Activated B cell treated with CpG ODN at 0.5 μM for 24 hours (primary cell): ENCODE data around the gene ELOVL7. TPM values are rescaled to one million over a fixed set of nuclear protein-coding genes. Genes with fewer than 3 reads are reported as not detected.

Experiments
- ATAC-seq: fragments of 200-7000 bp; cut with Tn5 transposase; one replicate; pipeline ENCODE4 v1.10.0; 2021; ENCODE audit warnings: low read depth, mild to moderate bottlenecking, moderate library complexity
- CTCF ChIA-PET: fragments of 350-600 bp; sonication (Branson Sonifier 250); formaldehyde crosslinking; loops from one replicate; lab custom pipeline; 2021; ENCODE audit warnings: antibody characterized with exemption; lab: Charles Lee
- POLR2A ChIA-PET: fragments of 350-600 bp; sonication (Branson Sonifier 250); formaldehyde crosslinking; loops from one replicate; lab custom pipeline; 2021; ENCODE audit warnings: antibody characterized with exemption; lab: Charles Lee
- DNase-seq: peaks from one replicate; pipeline ENCODE4 v3.0.0; 2022
- H3K27ac Mint-ChIP-seq: one replicate; pipeline ENCODE4 v1.8.0; 2020; ENCODE audit warnings: mixed read lengths
- H3K27me3 Mint-ChIP-seq: one replicate; pipeline ENCODE4 v1.8.0; 2021; ENCODE audit warnings: mixed read lengths
- H3K36me3 Mint-ChIP-seq: one replicate; pipeline ENCODE4 v1.8.0; 2021; ENCODE audit warnings: low read depth, mixed read lengths
- H3K4me1 Mint-ChIP-seq: one replicate; pipeline ENCODE4 v1.8.0; 2021; ENCODE audit warnings: mixed read lengths
- H3K4me3 Mint-ChIP-seq: one replicate; pipeline ENCODE4 v1.8.0; 2020; ENCODE audit warnings: mild to moderate bottlenecking, mixed read lengths
- H3K9me3 Mint-ChIP-seq: one replicate; pipeline ENCODE4 v1.8.0; 2020; ENCODE audit warnings: mixed read lengths
- intact Hi-C: fragments of 100-400 bp; cut with micrococcal nuclease; formaldehyde crosslinking; loops from one replicate; pipeline ENCODE4 v1.15.1; 2024
- total RNA-seq: library from RNA; stranded (reverse); gene quantifications from 2 replicates; pipeline ENCODE4 v1.2.3, GENCODE V29; 2022
- TF ChIP-seq, protein P1 (sequence below): fragments of 200-600 bp; IDR thresholded peaks from one replicate; pipeline ENCODE4 v1.8.0; 2022; ENCODE audit warnings: antibody characterized with exemption, mild to moderate bottlenecking

Gene ELOVL7
- total RNA-seq, 1 donor from 2014 or later: 0.69 TPM

- TF ChIP-seq, protein P1, sequence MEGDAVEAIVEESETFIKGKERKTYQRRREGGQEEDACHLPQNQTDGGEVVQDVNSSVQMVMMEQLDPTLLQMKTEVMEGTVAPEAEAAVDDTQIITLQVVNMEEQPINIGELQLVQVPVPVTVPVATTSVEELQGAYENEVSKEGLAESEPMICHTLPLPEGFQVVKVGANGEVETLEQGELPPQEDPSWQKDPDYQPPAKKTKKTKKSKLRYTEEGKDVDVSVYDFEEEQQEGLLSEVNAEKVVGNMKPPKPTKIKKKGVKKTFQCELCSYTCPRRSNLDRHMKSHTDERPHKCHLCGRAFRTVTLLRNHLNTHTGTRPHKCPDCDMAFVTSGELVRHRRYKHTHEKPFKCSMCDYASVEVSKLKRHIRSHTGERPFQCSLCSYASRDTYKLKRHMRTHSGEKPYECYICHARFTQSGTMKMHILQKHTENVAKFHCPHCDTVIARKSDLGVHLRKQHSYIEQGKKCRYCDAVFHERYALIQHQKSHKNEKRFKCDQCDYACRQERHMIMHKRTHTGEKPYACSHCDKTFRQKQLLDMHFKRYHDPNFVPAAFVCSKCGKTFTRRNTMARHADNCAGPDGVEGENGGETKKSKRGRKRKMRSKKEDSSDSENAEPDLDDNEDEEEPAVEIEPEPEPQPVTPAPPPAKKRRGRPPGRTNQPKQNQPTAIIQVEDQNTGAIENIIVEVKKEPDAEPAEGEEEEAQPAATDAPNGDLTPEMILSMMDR: no peak
- no peak overlapping the region for H3K27ac Mint-ChIP-seq
- H3K4me3 Mint-ChIP-seq: peak overlapping the region; percentile 80
- H3K4me1 Mint-ChIP-seq: peaks cover 11% of the 10 kb centered on the region
- ChIA-PET CTCF (no interaction called here), POLR2A (interaction anchor here (0.5 kb wide), 1 partner anchor 129 kb away, joined by 6 read pairs; no protein-coding TSS in a partner anchor)
- ATAC-seq (no peak), DNase-seq (no peak)
- no peaks in the 10 kb centered on the region for H3K36me3 Mint-ChIP-seq
- H3K9me3 Mint-ChIP-seq: no peaks in the 10 kb centered on the region
- intact Hi-C loops: loop anchor here (5.0 to 10.0 kb wide), 2 partner anchors 139 to 166 kb away; partner anchors contain the start of gene DEPDC1B
- H3K27me3 Mint-ChIP-seq: peaks cover 57% of the 10 kb centered on the region
Observed at GRCh38 chr5:60843386-60843935, 608 bp downstream of the ELOVL7 start.

GRCh38 chr5:60842871-60843385 is 1.1 kb downstream of the ELOVL7 start:
- Mint-ChIP-seq H3K27ac (no peak overlapping the region), H3K27me3 (peaks cover 60% of the 10 kb centered on the region), H3K4me1 (peaks cover 11% of the 10 kb centered on the region), H3K36me3 (no peaks in the 10 kb centered on the region), H3K4me3 (peak overlapping the region; percentile 80), H3K9me3 (no peaks in the 10 kb centered on the region)
- CTCF ChIA-PET: no interaction called here
- POLR2A ChIA-PET: no interaction called here
- intact Hi-C loops: loop anchor here (5.0 to 10.0 kb wide), 2 partner anchors 138 to 166 kb away; partner anchors contain the start of gene DEPDC1B
- ATAC-seq: no peak
- TF ChIP-seq, protein P1: no peak
- no peak for DNase-seq

DNA sequence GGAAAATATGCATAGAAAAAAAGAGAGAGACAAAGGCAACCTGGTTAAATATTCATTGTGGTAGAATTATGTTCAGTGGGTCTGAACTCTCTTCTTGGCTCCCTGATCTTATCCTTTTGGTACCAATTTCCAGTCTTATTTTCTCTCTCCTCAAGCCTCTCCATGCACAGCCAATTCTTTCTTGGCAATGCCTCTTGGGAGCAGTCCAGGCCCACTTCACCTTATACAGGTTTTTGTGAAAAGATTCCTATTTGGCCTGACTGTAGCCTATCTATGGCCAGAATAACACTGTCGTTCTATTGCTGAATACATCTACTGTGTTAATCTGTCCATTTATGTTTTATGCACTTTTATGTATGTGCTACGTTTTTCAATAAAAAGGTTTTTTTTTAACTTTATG is 2.7 kb downstream of the ELOVL7 start:
- ChIA-PET POLR2A (no interaction called here), CTCF (no interaction called here)
- DNase-seq: no peak
- Mint-ChIP-seq H3K4me1 (peaks cover 11% of the 10 kb centered on the region), H3K4me3 (no peak overlapping the region), H3K27me3 (peaks cover 57% of the 10 kb centered on the region), H3K9me3 (no peaks in the 10 kb centered on the region), H3K36me3 (no peaks in the 10 kb centered on the region), H3K27ac (no peak overlapping the region)
- TF ChIP-seq, protein P1: no peak
- no peak for ATAC-seq
- intact Hi-C loops: loop anchor here (5.0 to 10.0 kb wide), 2 partner anchors 137 to 164 kb away; partner anchors contain the start of gene DEPDC1B

- Mint-ChIP-seq H3K9me3 (no peaks in the 10 kb centered on the region), H3K4me3 (no peak overlapping the region), H3K4me1 (no peaks in the 10 kb centered on the region), H3K36me3 (no peaks in the 10 kb centered on the region), H3K27ac (no peak overlapping the region), H3K27me3 (peaks cover 18% of the 10 kb centered on the region)
- CTCF ChIA-PET: no interaction called here
- intact Hi-C loops: no loop called here
- DNase-seq (no peak), ATAC-seq (no peak)
- TF ChIP-seq, protein P1: no peak
- POLR2A ChIA-PET: no interaction called here
Observed at GRCh38 chr5:60836131-60836530, 7.9 kb downstream of the ELOVL7 start.

DNA sequence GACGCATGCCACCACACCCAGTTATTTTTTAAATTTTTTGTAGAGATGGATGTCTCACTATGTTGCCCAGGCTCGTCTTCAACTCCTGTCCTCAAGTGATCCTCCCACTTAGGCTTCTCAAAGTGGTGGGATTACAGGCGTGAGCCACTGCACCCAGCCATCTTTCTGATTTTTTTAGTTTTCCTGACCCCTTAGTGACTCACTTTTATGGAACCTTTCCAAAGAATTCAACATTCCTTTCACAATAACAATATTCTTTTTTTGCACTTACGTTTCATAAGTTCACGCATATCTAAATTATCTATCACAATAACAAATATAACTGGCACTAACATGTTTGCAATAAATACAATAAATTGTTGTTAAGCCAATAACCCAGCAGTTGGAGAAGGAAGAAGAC is 8.5 kb downstream of the ELOVL7 start:
- POLR2A ChIA-PET: interaction anchor here (0.6 kb wide), 1 partner anchor 15 kb away, joined by 6 read pairs; no protein-coding TSS in a partner anchor
- TF ChIP-seq, protein P1: no peak
- Mint-ChIP-seq H3K27ac (no peak overlapping the region), H3K4me1 (no peaks in the 10 kb centered on the region), H3K36me3 (no peaks in the 10 kb centered on the region), H3K4me3 (no peak overlapping the region), H3K9me3 (no peaks in the 10 kb centered on the region), H3K27me3 (peaks cover 17% of the 10 kb centered on the region)
- intact Hi-C loops: no loop called here
- ATAC-seq (no peak), DNase-seq (no peak)
- CTCF ChIA-PET: no interaction called here
